Measurements from ENCODE around the gene ARG2. TPM values are rescaled to one million over a fixed set of nuclear protein-coding genes. Genes with fewer than 3 reads are reported as not detected.

Gene ARG2
- total RNA-seq, 1 donor from 2014 or later: 1.2 TPM

- no peaks in the 10 kb centered on the region for H3K27me3 ChIP-seq (ENCODE audit: low read depth)
- TF ChIP-seq CTCF (IDR thresholded peaks at IDR 0.05; ENCODE audit: borderline replicate concordance): peak; percentile 24
- intact Hi-C loops (cut with micrococcal nuclease): no loop called here
Measured at GRCh38 chr14:67674480-67675218, 54.9 kb downstream of the ARG2 start, which contains the start of gene VTI1B. Gene VTI1B (minus strand): TSS chr14:67674632. CDS start chr14:67674489, 143 bp downstream.

GRCh38 chr14:67675219-67675582, 55.5 kb downstream of the ARG2 start:
- Histone ChIP-seq H3K4me1 (peaks cover 48% of the 10 kb centered on the region), H3K27ac (replicated peaks) (peak overlapping the region; percentile 100), H3K9me3 (replicated peaks) (no peaks in the 10 kb centered on the region), H3K36me3 (peaks cover 10% of the 10 kb centered on the region), H3K27me3 (ENCODE audit: low read depth) (no peaks in the 10 kb centered on the region), H3K4me3 (peak overlapping the region; percentile 92)
- TF ChIP-seq CTCF (IDR thresholded peaks at IDR 0.05; ENCODE audit: borderline replicate concordance): no peak
- intact Hi-C loops (cut with micrococcal nuclease): no loop called here
- DNase-seq: no peak

More at GRCh38 chr14:67674480-67675218, 54.9 kb downstream of the ARG2 start, which contains the start of gene VTI1B:
- Histone ChIP-seq H3K27ac (replicated peaks) (peak within 1 kb of the TSS; percentile 100), H3K36me3 (peaks cover 10% of the 10 kb centered on the region), H3K9me3 (replicated peaks) (no peaks in the 10 kb centered on the region), H3K4me3 (peak within 1 kb of the TSS; percentile 92), H3K4me1 (peaks cover 48% of the 10 kb centered on the region)
- DNase-seq: peak; percentile 85

- H3K4me1 ChIP-seq: peaks cover 19% of the 10 kb centered on the region
- TF ChIP-seq CTCF (IDR thresholded peaks at IDR 0.05; ENCODE audit: borderline replicate concordance): no peak
- DNase-seq: no peak
- intact Hi-C loops (cut with micrococcal nuclease): no loop called here
- H3K4me3 ChIP-seq: no peak overlapping the region
- peaks cover 20% of the 10 kb centered on the region for H3K36me3 ChIP-seq
- H3K9me3 ChIP-seq (replicated peaks): no peaks in the 10 kb centered on the region
- no peak overlapping the region for H3K27ac ChIP-seq (replicated peaks)
- H3K27me3 ChIP-seq (ENCODE audit: low read depth): no peaks in the 10 kb centered on the region
Measured at GRCh38 chr14:67679006-67679405, 59.3 kb downstream of the ARG2 start.

- H3K4me1 ChIP-seq: peaks cover 7% of the 10 kb centered on the region
- no peaks in the 10 kb centered on the region for H3K9me3 ChIP-seq (replicated peaks)
- intact Hi-C loops (cut with micrococcal nuclease): no loop called here
- H3K36me3 ChIP-seq: peaks cover 31% of the 10 kb centered on the region
- TF ChIP-seq CTCF (IDR thresholded peaks at IDR 0.05; ENCODE audit: borderline replicate concordance): no peak
- no peak overlapping the region for H3K27ac ChIP-seq (replicated peaks)
- H3K27me3 ChIP-seq (ENCODE audit: low read depth): no peaks in the 10 kb centered on the region
- DNase-seq: no peak
- no peak overlapping the region for H3K4me3 ChIP-seq
Measured at GRCh38 chr14:67680121-67680602, 60.4 kb downstream of the ARG2 start.

GRCh38 chr14:67680941-67681340, 61.2 kb downstream of the ARG2 start:
- peaks cover 38% of the 10 kb centered on the region for H3K36me3 ChIP-seq
- intact Hi-C loops (cut with micrococcal nuclease): no loop called here
- H3K27me3 ChIP-seq (ENCODE audit: low read depth): no peaks in the 10 kb centered on the region
- no peak overlapping the region for H3K27ac ChIP-seq (replicated peaks)
- peaks cover 3% of the 10 kb centered on the region for H3K4me1 ChIP-seq
- H3K4me3 ChIP-seq: no peak overlapping the region
- H3K9me3 ChIP-seq (replicated peaks): no peaks in the 10 kb centered on the region
- no peak for DNase-seq
- no peak for TF ChIP-seq CTCF (IDR thresholded peaks at IDR 0.05; ENCODE audit: borderline replicate concordance)

Measured in left ventricle myocardium inferior (tissue), 1 donor.